WERI-Rb-1 (cell line): ENCODE results near the gene SUV39H2.
"Not testable (repeated sequence)": the region's sequence is repeated elsewhere in the genome, so short reads cannot be mapped to it uniquely, and the experiment has no call there.

Source experiments
- DNase-seq: peaks from one replicate; pipeline ENCODE4 v3.0.0-alpha.2; 2020
- H3K27ac ChIP-seq: fragments of 250-450 bp; sonication (Bioruptor Pico); 2 replicates; pipeline ENCODE4 v1.5.1; 2020; ENCODE audit warnings: mild to moderate bottlenecking, moderate library complexity
- H3K27me3 ChIP-seq: fragments of 250-450 bp; sonication (Bioruptor Pico); 2 replicates; pipeline ENCODE4 v1.5.1; 2021; ENCODE audit warnings: mild to moderate bottlenecking, low read depth, moderate library complexity; ENCODE audit not compliant: insufficient read depth, severe bottlenecking
- H3K36me3 ChIP-seq: fragments of 250-450 bp; sonication (Bioruptor Pico); 2 replicates; pipeline ENCODE4 v1.5.1; 2020; ENCODE audit warnings: mild to moderate bottlenecking, moderate library complexity
- H3K4me3 ChIP-seq: 2 replicates; pipeline ENCODE4 v1.5.1; 2011; ENCODE audit warnings: low read depth, mild to moderate bottlenecking, control low read depth, low read length
- H3K9me3 ChIP-seq: fragments of 250-450 bp; sonication (Bioruptor Pico); 2 replicates; pipeline ENCODE4 v1.5.1; 2021; ENCODE audit warnings: mild to moderate bottlenecking, moderate library complexity; ENCODE audit not compliant: severe bottlenecking
- TF ChIP-seq, protein P1 (sequence below): IDR thresholded peaks from 2 replicates; pipeline ENCODE4 v1.5.1; 2011; ENCODE audit warnings: low read depth, mild to moderate bottlenecking, control low read depth, inconsistent platforms, low read length

Gene SUV39H2

DNA sequence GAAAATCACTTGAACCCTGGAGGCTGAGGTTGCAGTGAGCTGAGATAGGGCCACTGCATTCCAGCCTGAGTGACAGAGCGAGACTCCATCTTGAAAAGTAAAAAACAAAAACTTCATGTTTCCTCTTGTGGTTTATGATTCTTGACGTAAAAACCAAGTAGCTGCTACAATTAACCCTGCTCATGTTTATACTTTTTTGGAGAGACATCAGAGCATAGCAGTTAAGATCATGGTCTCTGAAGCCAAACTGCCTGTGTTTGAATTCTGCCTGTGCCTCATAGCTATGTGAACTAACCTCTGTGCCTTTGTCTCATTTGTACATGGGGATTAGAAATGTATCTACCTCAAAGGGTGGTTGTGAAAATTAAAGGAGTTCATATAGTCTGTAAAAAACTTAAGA, 27.2 kb downstream of the SUV39H2 start:
- no peaks in the 10 kb centered on the region for H3K9me3 ChIP-seq
- no peak for DNase-seq
- TF ChIP-seq, protein P1, sequence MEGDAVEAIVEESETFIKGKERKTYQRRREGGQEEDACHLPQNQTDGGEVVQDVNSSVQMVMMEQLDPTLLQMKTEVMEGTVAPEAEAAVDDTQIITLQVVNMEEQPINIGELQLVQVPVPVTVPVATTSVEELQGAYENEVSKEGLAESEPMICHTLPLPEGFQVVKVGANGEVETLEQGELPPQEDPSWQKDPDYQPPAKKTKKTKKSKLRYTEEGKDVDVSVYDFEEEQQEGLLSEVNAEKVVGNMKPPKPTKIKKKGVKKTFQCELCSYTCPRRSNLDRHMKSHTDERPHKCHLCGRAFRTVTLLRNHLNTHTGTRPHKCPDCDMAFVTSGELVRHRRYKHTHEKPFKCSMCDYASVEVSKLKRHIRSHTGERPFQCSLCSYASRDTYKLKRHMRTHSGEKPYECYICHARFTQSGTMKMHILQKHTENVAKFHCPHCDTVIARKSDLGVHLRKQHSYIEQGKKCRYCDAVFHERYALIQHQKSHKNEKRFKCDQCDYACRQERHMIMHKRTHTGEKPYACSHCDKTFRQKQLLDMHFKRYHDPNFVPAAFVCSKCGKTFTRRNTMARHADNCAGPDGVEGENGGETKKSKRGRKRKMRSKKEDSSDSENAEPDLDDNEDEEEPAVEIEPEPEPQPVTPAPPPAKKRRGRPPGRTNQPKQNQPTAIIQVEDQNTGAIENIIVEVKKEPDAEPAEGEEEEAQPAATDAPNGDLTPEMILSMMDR, result no peak
- H3K27ac ChIP-seq, result no peak overlapping the region
- no peaks in the 10 kb centered on the region for H3K27me3 ChIP-seq
- H3K4me3 ChIP-seq, result no peak overlapping the region
- H3K36me3 ChIP-seq, result peaks cover 25% of the 10 kb centered on the region

DNA sequence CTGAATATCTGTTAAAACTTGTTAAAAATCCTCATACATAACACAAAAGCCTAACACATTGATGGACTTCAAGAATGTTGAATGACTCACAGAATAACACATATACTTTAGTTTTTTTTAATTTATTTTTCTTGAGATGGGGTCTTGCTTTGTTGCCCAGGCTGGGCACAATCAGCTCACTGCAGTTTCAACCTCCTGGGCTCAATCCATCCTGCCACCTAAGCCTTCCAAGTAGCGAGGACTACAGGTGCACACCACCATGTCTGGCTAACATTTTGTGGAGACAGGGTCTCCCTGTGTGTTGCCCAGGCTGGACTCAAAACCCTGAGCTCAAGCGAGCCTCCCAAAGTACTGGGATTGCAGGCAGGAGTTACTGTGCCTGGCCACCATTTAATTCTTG, 28.1 kb downstream of the SUV39H2 start:
- TF ChIP-seq, protein P1, result no peak
- H3K27ac ChIP-seq, result no peak overlapping the region
- peaks cover 21% of the 10 kb centered on the region for H3K36me3 ChIP-seq
- H3K4me3 ChIP-seq, result no peak overlapping the region
- DNase-seq, result no peak
- no peaks in the 10 kb centered on the region for H3K27me3 ChIP-seq
- H3K9me3 ChIP-seq, result no peaks in the 10 kb centered on the region

DNA sequence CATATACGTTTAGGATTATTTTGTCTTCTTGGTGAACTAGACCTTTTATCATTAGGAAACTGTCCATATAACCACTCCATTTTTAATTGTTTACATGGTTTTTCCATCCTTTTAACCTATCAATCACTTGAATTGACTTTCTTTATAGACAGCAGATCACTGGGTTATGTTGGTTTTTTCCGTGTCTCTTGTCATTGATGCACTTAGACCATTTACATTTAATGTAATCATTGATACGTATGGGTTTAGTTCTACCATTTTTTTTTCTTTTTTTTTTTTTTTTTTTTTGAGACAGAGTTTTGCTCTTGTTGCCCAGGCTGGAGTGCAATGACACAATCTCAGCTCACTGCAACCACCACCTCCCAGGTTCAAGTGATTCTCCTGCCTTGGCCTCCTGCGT, 28.9 kb downstream of the SUV39H2 start:
- peaks cover 19% of the 10 kb centered on the region for H3K36me3 ChIP-seq

DNA sequence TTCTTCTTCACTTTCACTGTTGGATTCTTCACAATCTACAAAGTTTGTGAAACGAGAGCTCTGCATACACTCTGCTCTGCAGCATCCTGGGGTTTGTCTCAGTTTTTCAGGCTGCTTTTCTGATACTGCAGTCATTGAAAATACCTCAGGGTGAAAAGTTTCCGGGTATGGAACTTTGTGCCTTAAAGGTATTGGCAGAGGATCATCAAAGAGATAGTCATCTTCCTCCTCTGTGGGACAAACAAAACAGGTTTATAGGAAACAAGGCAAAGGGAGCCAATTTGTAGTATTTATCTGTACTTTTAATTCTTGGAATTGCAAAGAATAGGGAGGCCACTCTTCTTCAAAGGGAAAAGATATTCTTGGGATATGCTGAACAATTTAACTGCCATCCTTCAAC, 30.4 kb downstream of the SUV39H2 start:
- Histone ChIP-seq H3K4me3 (no peak overlapping the region), H3K9me3 (no peaks in the 10 kb centered on the region), H3K36me3 (peaks cover 19% of the 10 kb centered on the region), H3K27me3 (no peaks in the 10 kb centered on the region), H3K27ac (no peak overlapping the region)
- TF ChIP-seq, protein P1, result no peak
- DNase-seq, result no peak

More for the DNA sequence above, 28.9 kb downstream of the SUV39H2 start:
- not testable (repeated sequence) for H3K27ac ChIP-seq, H3K27me3 ChIP-seq, H3K4me3 ChIP-seq, DNase-seq, H3K9me3 ChIP-seq

DNA sequence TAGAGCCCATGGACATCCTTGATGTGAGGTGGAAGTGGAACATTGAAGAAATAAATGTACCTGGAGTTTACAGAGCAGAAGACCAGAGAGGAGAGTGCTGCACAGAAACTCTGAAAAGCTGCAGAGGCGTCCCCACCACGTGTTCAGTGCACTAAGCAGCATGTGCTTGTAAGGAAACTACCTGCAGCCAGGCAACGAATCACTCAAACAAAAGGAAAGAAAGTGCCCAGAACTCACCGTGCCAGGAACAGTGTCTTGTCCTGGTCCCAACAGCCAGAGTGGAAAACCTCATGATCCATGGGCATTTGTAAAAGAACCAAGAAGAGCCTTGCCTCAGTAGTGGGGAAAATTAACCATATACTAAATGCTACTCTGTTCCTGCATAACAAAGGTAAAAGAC, 32.3 kb downstream of the SUV39H2 start:
- Histone ChIP-seq H3K27me3 (no peaks in the 10 kb centered on the region), H3K36me3 (peaks cover 9% of the 10 kb centered on the region), H3K27ac (no peak overlapping the region), H3K4me3 (no peak overlapping the region), H3K9me3 (no peaks in the 10 kb centered on the region)
- TF ChIP-seq, protein P1, result no peak
- DNase-seq, result no peak

DNA sequence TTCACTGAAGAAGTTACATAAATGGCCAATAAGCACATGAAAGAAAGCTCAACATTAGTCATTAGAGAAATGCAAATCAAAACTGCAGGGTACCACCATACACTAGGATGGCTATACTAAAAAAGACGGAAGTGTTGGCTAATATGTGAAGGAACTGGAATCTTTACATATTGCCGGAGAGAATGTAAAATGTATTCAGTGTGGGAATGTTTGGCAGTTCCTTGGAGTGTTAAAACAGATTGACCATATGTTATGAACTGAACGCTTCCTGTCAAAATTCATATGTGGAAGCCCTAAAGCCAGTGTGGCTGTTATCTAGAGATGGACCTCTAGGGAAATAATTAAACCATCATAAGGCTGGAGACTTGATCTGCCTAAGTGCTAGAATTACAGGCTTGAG, 33.1 kb downstream of the SUV39H2 start:
- no peaks in the 10 kb centered on the region for H3K9me3 ChIP-seq
- H3K27me3 ChIP-seq, result no peaks in the 10 kb centered on the region
- no peak overlapping the region for H3K27ac ChIP-seq
- H3K36me3 ChIP-seq, result peaks cover 8% of the 10 kb centered on the region
- H3K4me3 ChIP-seq, result no peak overlapping the region
- DNase-seq, result no peak
- TF ChIP-seq, protein P1, result no peak
